A673 (cell line): ENCODE results near the gene OSBPL3. TPM values are rescaled to one million over a fixed set of nuclear protein-coding genes. Genes with fewer than 3 reads are reported as not detected.
A peak's percentile ranks its signal among the peaks of the same experiment; 100 is the strongest.

ENCODE experiments used
- Bru-seq: library from RNA; stranded (reverse); fragments of 400-500 nt; gene quantifications from one replicate; lab custom pipeline; 2021; lab: Mats Ljungman, UMichigan
- BruChase-seq, 2 experiments: library from RNA; stranded (reverse); fragments of 400-500 nt; gene quantifications; one replicate each; lab custom pipeline; 2021; lab: Mats Ljungman, UMichigan
- BruUV-seq: library from RNA; stranded (reverse); fragments of 400-500 nt; replicated peaks from 2 replicates; lab custom pipeline; 2021; lab: Mats Ljungman, UMichigan
- CTCF ChIA-PET: fragments of 300-600 bp; sonication (Branson Sonifier 250); formaldehyde crosslinking; loops from one replicate; lab custom pipeline; 2022; ENCODE audit warnings: antibody characterized with exemption; lab: Charles Lee
- POLR2A ChIA-PET: fragments of 300-600 bp; sonication (Branson Sonifier 250); formaldehyde crosslinking; loops from one replicate; lab custom pipeline; 2022; ENCODE audit warnings: antibody characterized with exemption; ENCODE audit not compliant: low non-redundant PET; lab: Charles Lee
- DNase-seq: peaks from one replicate; pipeline ENCODE4 v3.0.0-alpha.2; 2015; ENCODE audit warnings: low spot score
- H3K27ac ChIP-seq: fragments of 200-600 bp; sonication (generic); 2 replicates; pipeline ENCODE4 v1.5.1; 2016; ENCODE audit warnings: mixed run types, low read depth, mild to moderate bottlenecking, mixed read lengths, antibody characterized with exemption, low read length; ENCODE audit not compliant: poor library complexity, severe bottlenecking
- H3K27me3 ChIP-seq: fragments of 200-600 bp; sonication (generic); replicated peaks from 2 replicates; pipeline ENCODE4 v1.6.1; 2017; ENCODE audit warnings: mixed run types, low read depth, mild to moderate bottlenecking, mixed read lengths, antibody characterized with exemption, low read length; ENCODE audit not compliant: insufficient read depth, poor library complexity
- H3K36me3 ChIP-seq: fragments of 200-600 bp; sonication (generic); 2 replicates; pipeline ENCODE4 v1.6.1; 2016; ENCODE audit warnings: mixed run types, mild to moderate bottlenecking, mixed read lengths, antibody characterized with exemption, low read length; ENCODE audit not compliant: insufficient read depth, poor library complexity, severe bottlenecking
- H3K4me1 ChIP-seq: fragments of 200-600 bp; sonication (generic); 2 replicates; pipeline ENCODE4 v1.6.1; 2017; ENCODE audit warnings: mixed run types, mild to moderate bottlenecking, mixed read lengths, antibody characterized with exemption, low read length; ENCODE audit not compliant: insufficient read depth, poor library complexity, severe bottlenecking
- H3K4me3 ChIP-seq: fragments of 200-600 bp; sonication (generic); 2 replicates; pipeline ENCODE4 v1.5.1; 2016; ENCODE audit warnings: low read depth, mixed run types, mild to moderate bottlenecking, mixed read lengths, low read length; ENCODE audit not compliant: poor library complexity, severe bottlenecking
- H3K9me3 ChIP-seq: fragments of 200-600 bp; sonication (generic); 2 replicates; pipeline ENCODE4 v1.6.1; 2016; ENCODE audit warnings: mixed run types, low read depth, mild to moderate bottlenecking, mixed read lengths, antibody characterized with exemption, low read length; ENCODE audit not compliant: poor library complexity, severe bottlenecking
- CTCF ChIP-seq: fragments of 300-800, 200-600 bp; sonication (generic); conservative IDR thresholded peaks from 2 replicates; pipeline ENCODE4 v1.5.1; 2017; ENCODE audit warnings: low read depth, mild to moderate bottlenecking, antibody characterized with exemption, low read length, moderate library complexity, mixed read lengths
- EZH2 ChIP-seq: fragments of 200-600 bp; sonication (generic); IDR thresholded peaks from 2 replicates; pipeline ENCODE4 v1.6.1; 2017; ENCODE audit warnings: borderline replicate concordance, low read depth, mild to moderate bottlenecking, mixed read lengths, antibody characterized with exemption, low read length; ENCODE audit not compliant: poor library complexity, severe bottlenecking
- intact Hi-C: fragments of 100-400 bp; cut with micrococcal nuclease; formaldehyde crosslinking; loops from one replicate; pipeline ENCODE4 v1.10.0; 2022; ENCODE audit not compliant: unreplicated experiment
- long read RNA-seq: library from polyadenylated mRNA; stranded (forward); transcript quantifications from one replicate; pipeline ENCODE4 v2.0.0, GENCODE V29; 2022
- total RNA-seq: library from RNA; stranded (reverse); gene quantifications from 2 replicates; pipeline ENCODE4 v1.2.3, GENCODE V29; 2021

Gene OSBPL3, protein sequence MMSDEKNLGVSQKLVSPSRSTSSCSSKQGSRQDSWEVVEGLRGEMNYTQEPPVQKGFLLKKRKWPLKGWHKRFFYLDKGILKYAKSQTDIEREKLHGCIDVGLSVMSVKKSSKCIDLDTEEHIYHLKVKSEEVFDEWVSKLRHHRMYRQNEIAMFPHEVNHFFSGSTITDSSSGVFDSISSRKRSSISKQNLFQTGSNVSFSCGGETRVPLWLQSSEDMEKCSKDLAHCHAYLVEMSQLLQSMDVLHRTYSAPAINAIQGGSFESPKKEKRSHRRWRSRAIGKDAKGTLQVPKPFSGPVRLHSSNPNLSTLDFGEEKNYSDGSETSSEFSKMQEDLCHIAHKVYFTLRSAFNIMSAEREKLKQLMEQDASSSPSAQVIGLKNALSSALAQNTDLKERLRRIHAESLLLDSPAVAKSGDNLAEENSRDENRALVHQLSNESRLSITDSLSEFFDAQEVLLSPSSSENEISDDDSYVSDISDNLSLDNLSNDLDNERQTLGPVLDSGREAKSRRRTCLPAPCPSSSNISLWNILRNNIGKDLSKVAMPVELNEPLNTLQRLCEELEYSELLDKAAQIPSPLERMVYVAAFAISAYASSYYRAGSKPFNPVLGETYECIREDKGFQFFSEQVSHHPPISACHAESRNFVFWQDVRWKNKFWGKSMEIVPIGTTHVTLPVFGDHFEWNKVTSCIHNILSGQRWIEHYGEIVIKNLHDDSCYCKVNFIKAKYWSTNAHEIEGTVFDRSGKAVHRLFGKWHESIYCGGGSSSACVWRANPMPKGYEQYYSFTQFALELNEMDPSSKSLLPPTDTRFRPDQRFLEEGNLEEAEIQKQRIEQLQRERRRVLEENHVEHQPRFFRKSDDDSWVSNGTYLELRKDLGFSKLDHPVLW
- 17.1 and 21.4 TPM in 2 replicates for total RNA-seq
- percentile 72 among the genes with signal in this experiment for Bru-seq, nascent RNA
- percentile 68 among the genes with signal in this experiment for BruChase-seq, experiment 1, labeled RNA remaining after a 2-hour chase
- percentile 63 among the genes with signal in this experiment for BruChase-seq, experiment 2, labeled RNA remaining after a 6-hour chase
- long read RNA-seq, full-length matches to known transcripts = 13 of 24 reads
- long read RNA-seq, partial matches to known transcripts = 4 of 24 reads
- long read RNA-seq, other reads (novel, unspliced or antisense) = 7 of 24 reads

DNA sequence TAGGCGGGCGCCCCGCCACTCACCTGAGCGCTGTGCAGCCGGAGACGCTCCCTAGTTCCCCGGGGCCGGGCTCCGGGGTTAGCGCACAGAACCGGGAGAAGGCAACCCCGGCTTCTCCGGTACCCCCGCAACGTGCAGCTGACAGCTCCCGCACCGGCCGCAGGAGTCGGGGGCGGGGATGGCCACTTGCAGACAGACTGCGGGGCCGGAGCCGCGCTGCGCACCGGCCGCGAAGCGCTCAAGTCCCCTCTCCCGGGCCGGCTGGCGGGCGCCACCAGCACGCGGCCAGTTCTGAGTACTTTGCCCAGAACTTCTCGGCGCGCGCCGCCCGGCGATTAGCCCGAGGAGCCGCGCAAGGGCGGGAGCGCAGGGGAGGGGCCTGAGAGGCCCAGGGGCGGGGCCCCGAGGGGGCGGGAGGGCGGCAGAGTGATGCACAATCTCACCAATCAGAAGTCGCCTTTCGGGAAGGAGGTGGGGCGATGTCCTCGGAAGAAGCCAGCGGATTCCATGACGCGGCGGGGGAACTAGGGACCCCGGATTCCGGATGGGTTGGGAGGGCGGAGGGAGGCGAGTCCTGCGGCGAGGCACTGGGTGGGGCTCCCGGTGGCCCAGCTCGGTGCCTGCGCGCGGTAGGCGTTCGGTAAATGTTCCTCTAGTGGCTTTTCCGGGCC, at the start of gene OSBPL3:
TSS of gene OSBPL3 (minus strand) at position 316 of the 671 bp plus-strand sequence. CDS start 87,706 bp downstream, outside the sequence.
- DNase-seq = peak; percentile 97
- H3K4me1 ChIP-seq = peaks cover 16% of the 10 kb centered on the region
- BruUV-seq = no TSS peak
- H3K4me3 ChIP-seq = peak within 1 kb of the TSS; percentile 82
- no peaks in the 10 kb centered on the region for H3K36me3 ChIP-seq
- H3K27ac ChIP-seq = peak within 1 kb of the TSS; percentile 76
- CTCF ChIA-PET = no interaction called here
- POLR2A ChIA-PET = interaction anchor here (0.7 kb wide), 2 partner anchors 143 to 407 kb away, joined by 3 read pairs; no protein-coding TSS in a partner anchor
- H3K9me3 ChIP-seq = peaks cover 5% of the 10 kb centered on the region
- intact Hi-C loops = loop anchor here (2.0 to 5.0 kb wide), 2 partner anchors 92 to 159 kb away; no protein-coding TSS in a partner anchor
- TF ChIP-seq CTCF = no peak
- TF ChIP-seq EZH2 = no peak
- no peaks in the 10 kb centered on the region for H3K27me3 ChIP-seq

- no TSS peak for BruUV-seq
- Histone ChIP-seq H3K4me3 (no peak overlapping the region), H3K27me3 (no peaks in the 10 kb centered on the region), H3K27ac (no peak overlapping the region), H3K9me3 (no peaks in the 10 kb centered on the region), H3K36me3 (no peaks in the 10 kb centered on the region), H3K4me1 (no peaks in the 10 kb centered on the region)
- TF ChIP-seq EZH2 = no peak
- TF ChIP-seq CTCF = no peak
- intact Hi-C loops = no loop called here
- ChIA-PET POLR2A (no interaction called here), CTCF (no interaction called here)
- DNase-seq = no peak
Observed at GRCh38 chr7:25029075-25029474, 49.1 kb upstream of the OSBPL3 start.
